Measurements from ENCODE around the gene MVB12B.
"Not testable (repeated sequence)": the region's sequence is repeated elsewhere in the genome, so short reads cannot be mapped to it uniquely, and the experiment has no call there.

MVB12B gene

GRCh38 chr9:126536841-126537465 is 210.3 kb downstream of the MVB12B start:
- no peak for DNase-seq (ENCODE audit: low read depth in 2 of 2)

DNA sequence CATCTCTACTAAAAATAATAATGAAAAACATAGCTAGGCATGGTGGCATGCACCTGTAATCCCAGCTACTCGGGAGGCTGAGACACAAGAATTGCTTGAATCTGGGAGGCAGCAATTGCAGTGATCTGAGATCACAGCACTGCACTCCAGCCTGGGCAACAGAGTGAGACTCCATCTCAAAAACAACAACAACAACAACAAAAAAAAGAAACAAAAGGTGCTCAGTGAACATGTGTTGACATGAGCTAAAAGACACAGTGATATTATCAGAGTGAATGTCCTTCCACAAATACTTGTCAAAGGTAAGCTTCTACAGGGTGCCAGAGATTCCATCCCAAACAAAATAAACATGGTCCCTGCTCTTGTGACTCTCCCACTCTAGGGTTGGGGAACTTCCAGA is 211.9 kb downstream of the MVB12B start:
- no peak for DNase-seq (ENCODE audit: low read depth in 2 of 2)

GRCh38 chr9:126540398-126540797 is 213.8 kb downstream of the MVB12B start:
- not testable (repeated sequence) for DNase-seq (ENCODE audit: low read depth in 2 of 2)

GRCh38 chr9:126543490-126543889 is 216.9 kb downstream of the MVB12B start:
- DNase-seq (ENCODE audit: low read depth in 2 of 2) = no peak

DNA sequence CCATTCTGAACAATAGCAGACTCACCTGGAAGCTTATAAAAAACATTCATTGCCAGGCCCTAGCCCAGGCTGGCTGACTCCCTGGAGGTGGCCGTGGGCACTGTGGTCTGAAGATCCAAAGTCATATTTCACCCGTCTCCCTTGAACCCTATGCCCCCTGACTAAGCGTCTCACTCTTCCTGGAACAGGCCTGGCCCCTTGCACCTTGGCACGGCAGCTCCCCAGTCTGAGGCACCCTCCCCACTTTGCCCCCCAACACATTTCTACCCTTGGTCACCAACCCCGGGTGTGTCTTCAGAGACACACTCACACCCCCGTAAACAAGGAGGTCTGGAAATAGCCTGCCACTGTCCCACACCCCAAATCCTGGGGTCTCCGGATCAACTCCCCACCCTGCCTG is 218.5 kb downstream of the MVB12B start:
- no peak for DNase-seq (ENCODE audit: low read depth in 2 of 2)

DNA sequence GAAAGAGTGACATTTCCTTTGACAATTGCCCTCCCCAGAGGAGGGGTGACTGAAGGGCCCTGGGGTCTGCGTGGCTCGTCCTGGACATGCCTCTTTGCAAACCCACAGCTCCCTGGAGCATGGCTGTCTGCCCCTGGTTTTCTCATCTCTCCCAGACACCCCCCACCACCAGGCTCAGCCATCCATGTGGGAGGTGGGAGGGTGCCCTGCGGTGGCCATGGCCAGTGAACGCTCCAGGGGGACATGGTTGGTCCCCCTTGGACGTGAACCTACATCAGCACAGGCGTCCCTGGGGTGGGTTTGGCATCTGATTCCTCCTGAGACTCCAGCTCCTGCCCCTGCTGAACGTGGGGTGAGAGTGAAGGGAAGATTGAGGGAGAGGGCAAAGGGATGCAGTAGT is 219.4 kb downstream of the MVB12B start:
- no peak for DNase-seq (ENCODE audit: low read depth in 2 of 2)

GRCh38 chr9:126548312-126548711 is 221.7 kb downstream of the MVB12B start:
- DNase-seq (ENCODE audit: low read depth in 2 of 2) = no peak

GRCh38 chr9:126549246-126550006 is 222.8 kb downstream of the MVB12B start:
- no peak for DNase-seq (ENCODE audit: low read depth in 2 of 2)

DNA sequence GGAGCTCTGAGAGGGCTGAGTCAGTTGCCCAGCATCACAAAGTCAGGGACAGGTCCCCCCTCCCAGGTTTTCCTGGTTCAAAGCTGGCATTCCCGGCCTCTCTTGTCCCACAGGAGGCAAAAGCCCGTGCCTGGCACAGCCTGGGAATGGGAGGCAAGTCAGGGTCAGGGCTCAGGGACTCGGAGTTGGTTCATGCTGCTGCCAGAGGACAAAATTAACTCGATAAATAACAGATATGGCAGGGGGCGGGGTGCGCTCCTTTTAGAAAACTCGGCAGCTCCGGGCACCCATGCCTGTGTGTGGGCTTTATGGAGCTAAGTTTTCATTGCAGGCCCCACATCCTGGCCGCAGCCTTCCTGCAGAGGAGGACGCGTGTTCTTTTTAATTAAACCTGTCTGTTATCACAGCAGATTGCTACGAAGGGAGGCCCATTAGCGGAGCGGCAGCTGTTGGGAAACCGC is 224.3 kb downstream of the MVB12B start:
- DNase-seq (ENCODE audit: low read depth in 2 of 2) = no peak

- no peak for DNase-seq (ENCODE audit: low read depth in 2 of 2)
Observed at GRCh38 chr9:126551812-126552211, 225.2 kb downstream of the MVB12B start.

DNA sequence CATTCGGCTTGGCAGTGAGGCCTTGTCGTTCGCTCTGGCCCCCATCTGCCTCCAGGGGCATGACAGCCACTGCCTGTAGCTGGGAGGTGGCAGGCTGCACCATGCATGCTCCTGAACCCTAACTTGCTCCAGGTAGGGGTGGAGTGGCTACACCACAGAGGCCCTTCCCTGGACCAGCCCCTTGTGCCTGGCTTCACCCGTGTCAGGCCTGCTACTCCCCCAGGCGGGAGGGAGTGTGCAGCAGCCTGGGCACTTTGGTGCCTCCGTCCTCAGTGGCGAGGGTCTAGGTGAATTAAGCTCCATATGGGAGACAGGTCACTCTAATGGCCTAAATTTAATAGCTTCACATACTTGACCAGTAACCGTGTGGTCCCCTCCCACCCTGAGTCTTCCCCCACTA is 227.7 kb downstream of the MVB12B start:
- DNase-seq (ENCODE audit: low read depth in 2 of 2) = no peak

GRCh38 chr9:126555421-126555820 is 228.8 kb downstream of the MVB12B start:
- not testable (repeated sequence) for DNase-seq (ENCODE audit: low read depth in 2 of 2)
